Measurements from ENCODE around the gene ELN. TPM values are rescaled to one million over a fixed set of nuclear protein-coding genes. Genes with fewer than 3 reads are reported as not detected.

ELN gene
- total and polyA plus RNA-seq, 9 donors: 13.2 to 51.5 (median 38.1) TPM

DNA sequence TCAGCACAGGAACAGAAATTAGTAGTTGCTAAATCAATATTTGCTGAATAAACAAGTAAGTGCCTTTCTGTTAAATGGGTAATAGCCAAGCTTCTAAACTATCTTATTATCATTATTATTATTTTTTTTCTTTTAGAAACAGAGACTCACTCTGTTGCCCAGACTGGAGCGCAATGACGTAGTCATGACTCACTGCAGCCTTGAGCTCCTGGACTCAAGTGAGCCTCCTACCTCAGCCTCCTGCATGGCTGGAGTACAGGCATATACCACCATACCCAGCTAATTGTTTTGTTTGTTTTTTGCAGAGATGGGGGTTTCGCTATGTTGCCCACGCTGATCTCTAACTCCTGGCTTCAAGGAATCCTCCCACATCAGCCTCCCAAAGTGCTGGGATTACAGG lies 12.3 kb upstream of the ELN start:
- no peak for DNase-seq
- TF ChIP-seq, protein P1, sequence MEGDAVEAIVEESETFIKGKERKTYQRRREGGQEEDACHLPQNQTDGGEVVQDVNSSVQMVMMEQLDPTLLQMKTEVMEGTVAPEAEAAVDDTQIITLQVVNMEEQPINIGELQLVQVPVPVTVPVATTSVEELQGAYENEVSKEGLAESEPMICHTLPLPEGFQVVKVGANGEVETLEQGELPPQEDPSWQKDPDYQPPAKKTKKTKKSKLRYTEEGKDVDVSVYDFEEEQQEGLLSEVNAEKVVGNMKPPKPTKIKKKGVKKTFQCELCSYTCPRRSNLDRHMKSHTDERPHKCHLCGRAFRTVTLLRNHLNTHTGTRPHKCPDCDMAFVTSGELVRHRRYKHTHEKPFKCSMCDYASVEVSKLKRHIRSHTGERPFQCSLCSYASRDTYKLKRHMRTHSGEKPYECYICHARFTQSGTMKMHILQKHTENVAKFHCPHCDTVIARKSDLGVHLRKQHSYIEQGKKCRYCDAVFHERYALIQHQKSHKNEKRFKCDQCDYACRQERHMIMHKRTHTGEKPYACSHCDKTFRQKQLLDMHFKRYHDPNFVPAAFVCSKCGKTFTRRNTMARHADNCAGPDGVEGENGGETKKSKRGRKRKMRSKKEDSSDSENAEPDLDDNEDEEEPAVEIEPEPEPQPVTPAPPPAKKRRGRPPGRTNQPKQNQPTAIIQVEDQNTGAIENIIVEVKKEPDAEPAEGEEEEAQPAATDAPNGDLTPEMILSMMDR (IDR thresholded peaks at IDR 0.05): no peak
- no peak for TF ChIP-seq POLR2A (IDR thresholded peaks at IDR 0.05)
- TF ChIP-seq EP300 (IDR thresholded peaks at IDR 0.05): no peak
- 91 to 92% (median 92%) methylated on average over 4 of the region's 4 CpGs for WGBS, 3 donors
- Histone ChIP-seq H3K27me3 (no peaks in the 10 kb centered on the region), H3K27ac (no peak overlapping the region), H3K36me3 (no peaks in the 10 kb centered on the region), H3K4me3 (no peak overlapping the region), H3K9me3 (no peaks in the 10 kb centered on the region), H3K4me1 (ENCODE audit: insufficient read depth) (no peaks in the 10 kb centered on the region)
- intact Hi-C loops (cut with DNase I): no loop called here

DNA sequence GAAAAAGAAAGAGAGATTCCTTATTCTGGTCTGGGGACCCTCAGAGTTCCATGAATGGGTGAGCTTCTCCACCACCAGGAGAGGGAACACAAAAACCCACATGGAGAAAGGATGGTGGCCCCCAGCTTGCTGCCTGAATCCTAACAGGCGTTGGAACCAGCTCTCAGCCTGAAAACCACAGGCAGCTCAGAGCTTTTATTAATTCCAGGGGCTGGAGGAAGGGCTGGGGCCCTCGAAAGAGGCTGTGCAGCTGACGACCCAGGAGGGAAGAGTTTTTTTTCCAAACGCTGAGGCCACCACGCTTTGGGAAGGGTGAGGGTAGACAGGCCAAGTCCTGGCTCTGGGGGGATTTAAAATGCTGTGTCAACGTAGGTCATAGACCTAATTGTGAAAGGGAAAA lies 10.8 kb upstream of the ELN start:
- Histone ChIP-seq H3K4me3 (no peak overlapping the region), H3K9me3 (no peaks in the 10 kb centered on the region), H3K27ac (no peak overlapping the region), H3K36me3 (no peaks in the 10 kb centered on the region), H3K4me1 (ENCODE audit: insufficient read depth) (peaks cover 3% of the 10 kb centered on the region), H3K27me3 (no peaks in the 10 kb centered on the region)
- TF ChIP-seq, protein P1 (IDR thresholded peaks at IDR 0.05): no peak
- TF ChIP-seq POLR2A (IDR thresholded peaks at IDR 0.05) (no peak), EP300 (IDR thresholded peaks at IDR 0.05) (no peak)
- WGBS, 3 donors: 77 to 89% (median 79%) methylated on average over 6 of the region's 6 CpGs
- intact Hi-C loops (cut with DNase I): no loop called here
- DNase-seq: no peak

DNA sequence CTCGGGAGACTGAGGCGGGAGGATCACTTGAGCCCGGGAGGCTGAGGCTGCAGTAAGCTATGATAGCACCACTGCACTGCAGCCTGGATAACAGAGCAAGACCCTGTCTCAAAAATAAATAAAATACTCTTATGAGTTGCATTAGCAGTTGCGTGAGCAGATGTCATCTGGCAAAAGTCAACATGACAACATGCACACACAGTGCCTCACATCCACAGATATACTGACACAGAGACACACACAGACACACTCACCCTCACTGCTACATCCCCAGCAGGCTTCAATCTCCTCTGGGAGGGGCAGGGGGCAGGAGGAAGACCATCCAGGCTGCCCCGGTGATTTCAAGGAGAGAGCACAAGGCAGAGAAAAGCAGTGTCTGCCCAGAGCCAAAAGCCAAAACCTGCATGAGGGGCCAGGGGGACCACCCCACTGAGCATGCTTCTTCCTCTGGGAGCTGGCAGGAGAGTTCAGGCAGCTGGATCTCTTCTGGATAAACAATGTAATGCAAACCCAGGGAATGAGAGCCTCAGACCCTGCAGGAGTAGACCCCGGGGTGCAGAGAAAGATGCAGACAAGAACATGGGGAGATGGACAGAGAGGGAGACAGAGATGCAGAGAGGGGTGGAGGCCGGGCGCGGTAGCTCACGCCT lies 9.6 kb upstream of the ELN start:
- peaks cover 13% of the 10 kb centered on the region for H3K4me1 ChIP-seq (ENCODE audit: insufficient read depth)
- no peaks in the 10 kb centered on the region for H3K27me3 ChIP-seq
- no peak overlapping the region for H3K27ac ChIP-seq
- intact Hi-C loops (cut with DNase I): no loop called here
- H3K9me3 ChIP-seq: no peaks in the 10 kb centered on the region
- no peak overlapping the region for H3K4me3 ChIP-seq
- no peaks in the 10 kb centered on the region for H3K36me3 ChIP-seq
- WGBS, 3 donors: 56 to 65% (median 58%) methylated on average over 10 of the region's 10 CpGs
- no peak for DNase-seq
- TF ChIP-seq EP300 (IDR thresholded peaks at IDR 0.05) (no peak), POLR2A (IDR thresholded peaks at IDR 0.05) (no peak)
- TF ChIP-seq, protein P1 (IDR thresholded peaks at IDR 0.05): no peak

DNA sequence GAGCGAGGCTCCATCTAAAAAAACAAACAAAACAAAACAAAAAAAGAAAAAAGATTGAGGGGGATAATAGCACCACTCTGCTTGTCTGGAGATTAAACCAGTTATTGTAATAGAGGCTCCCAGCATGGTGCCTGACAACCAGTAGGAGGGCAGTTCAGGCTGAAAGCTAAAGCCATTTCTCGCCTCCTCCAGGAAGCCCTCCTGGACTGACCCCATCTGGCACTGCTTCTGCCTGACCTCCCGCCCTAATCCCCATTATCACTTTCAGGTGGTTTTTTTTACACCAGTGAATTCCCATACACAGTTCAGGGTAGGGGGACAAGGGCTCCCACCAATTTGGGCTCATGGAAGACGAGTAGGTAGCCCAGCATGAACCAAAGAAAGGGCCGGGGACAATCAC lies 8.8 kb upstream of the ELN start:
- Histone ChIP-seq H3K27me3 (no peaks in the 10 kb centered on the region), H3K9me3 (no peaks in the 10 kb centered on the region), H3K27ac (no peak overlapping the region), H3K36me3 (no peaks in the 10 kb centered on the region), H3K4me1 (ENCODE audit: insufficient read depth) (peaks cover 13% of the 10 kb centered on the region), H3K4me3 (no peak overlapping the region)
- intact Hi-C loops (cut with DNase I): no loop called here
- no peak for DNase-seq
- no peak for TF ChIP-seq EP300 (IDR thresholded peaks at IDR 0.05)
- no peak for TF ChIP-seq POLR2A (IDR thresholded peaks at IDR 0.05)
- TF ChIP-seq, protein P1 (IDR thresholded peaks at IDR 0.05): no peak
- 84 to 92% (median 88%) methylated on average over 5 of the region's 5 CpGs for WGBS, 3 donors
